AG10803 (cell line): ENCODE data around the gene CNTNAP2.

Experiments
- DNase-seq: peaks from one replicate; pipeline ENCODE4 v3.0.0; 2010; ENCODE audit warnings: low read depth
- H3K4me3 ChIP-seq: 2 replicates; pipeline ENCODE4 v1.5.1; 2011; ENCODE audit warnings: mild to moderate bottlenecking, low read length, control low read depth
- TF ChIP-seq, protein P1 (sequence below): conservative IDR thresholded peaks from 2 replicates; pipeline ENCODE4 v1.5.1; 2011; ENCODE audit warnings: mild to moderate bottlenecking, low read length, control low read depth, inconsistent platforms

Gene CNTNAP2

GRCh38 chr7:147896121-147896520 is 1779.5 kb downstream of the CNTNAP2 start:
- no peak overlapping the region for H3K4me3 ChIP-seq
- DNase-seq, result no peak
- TF ChIP-seq, protein P1, sequence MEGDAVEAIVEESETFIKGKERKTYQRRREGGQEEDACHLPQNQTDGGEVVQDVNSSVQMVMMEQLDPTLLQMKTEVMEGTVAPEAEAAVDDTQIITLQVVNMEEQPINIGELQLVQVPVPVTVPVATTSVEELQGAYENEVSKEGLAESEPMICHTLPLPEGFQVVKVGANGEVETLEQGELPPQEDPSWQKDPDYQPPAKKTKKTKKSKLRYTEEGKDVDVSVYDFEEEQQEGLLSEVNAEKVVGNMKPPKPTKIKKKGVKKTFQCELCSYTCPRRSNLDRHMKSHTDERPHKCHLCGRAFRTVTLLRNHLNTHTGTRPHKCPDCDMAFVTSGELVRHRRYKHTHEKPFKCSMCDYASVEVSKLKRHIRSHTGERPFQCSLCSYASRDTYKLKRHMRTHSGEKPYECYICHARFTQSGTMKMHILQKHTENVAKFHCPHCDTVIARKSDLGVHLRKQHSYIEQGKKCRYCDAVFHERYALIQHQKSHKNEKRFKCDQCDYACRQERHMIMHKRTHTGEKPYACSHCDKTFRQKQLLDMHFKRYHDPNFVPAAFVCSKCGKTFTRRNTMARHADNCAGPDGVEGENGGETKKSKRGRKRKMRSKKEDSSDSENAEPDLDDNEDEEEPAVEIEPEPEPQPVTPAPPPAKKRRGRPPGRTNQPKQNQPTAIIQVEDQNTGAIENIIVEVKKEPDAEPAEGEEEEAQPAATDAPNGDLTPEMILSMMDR, result no peak

DNA sequence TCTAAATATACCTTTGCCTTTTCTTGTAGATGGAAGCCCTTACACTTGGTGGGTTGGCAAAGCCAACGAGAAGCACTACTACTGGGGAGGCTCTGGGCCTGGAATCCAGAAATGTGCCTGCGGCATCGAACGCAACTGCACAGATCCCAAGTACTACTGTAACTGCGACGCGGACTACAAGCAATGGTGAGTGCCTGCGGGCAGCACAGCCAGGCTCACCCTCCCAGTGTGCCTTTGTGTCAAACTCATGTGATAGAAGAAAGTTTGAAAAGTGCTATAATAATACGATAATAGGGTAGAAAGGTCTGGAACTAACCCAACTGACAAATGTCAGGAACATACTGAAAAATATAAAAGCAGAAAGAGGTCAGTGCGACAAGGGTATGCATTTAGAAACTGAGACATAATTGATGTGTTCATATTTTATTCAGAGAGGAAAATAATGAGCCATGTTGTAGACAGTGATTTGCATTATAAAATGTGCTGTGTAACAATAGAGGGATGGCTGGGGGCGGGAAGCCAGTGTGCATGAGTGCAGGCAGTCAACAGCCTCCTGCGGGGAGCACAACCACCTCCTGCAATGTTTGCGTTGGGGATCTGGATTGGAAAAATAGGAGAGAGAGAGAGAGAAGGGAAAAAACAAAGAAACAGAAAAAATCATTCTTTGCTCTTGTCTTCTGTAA is 1787.1 kb downstream of the CNTNAP2 start:
- TF ChIP-seq, protein P1, result no peak
- no peak overlapping the region for H3K4me3 ChIP-seq
- no peak for DNase-seq

- TF ChIP-seq, protein P1, result no peak
- H3K4me3 ChIP-seq, result no peak overlapping the region
- no peak for DNase-seq
Observed at GRCh38 chr7:147904219-147904576, 1787.6 kb downstream of the CNTNAP2 start.

DNA sequence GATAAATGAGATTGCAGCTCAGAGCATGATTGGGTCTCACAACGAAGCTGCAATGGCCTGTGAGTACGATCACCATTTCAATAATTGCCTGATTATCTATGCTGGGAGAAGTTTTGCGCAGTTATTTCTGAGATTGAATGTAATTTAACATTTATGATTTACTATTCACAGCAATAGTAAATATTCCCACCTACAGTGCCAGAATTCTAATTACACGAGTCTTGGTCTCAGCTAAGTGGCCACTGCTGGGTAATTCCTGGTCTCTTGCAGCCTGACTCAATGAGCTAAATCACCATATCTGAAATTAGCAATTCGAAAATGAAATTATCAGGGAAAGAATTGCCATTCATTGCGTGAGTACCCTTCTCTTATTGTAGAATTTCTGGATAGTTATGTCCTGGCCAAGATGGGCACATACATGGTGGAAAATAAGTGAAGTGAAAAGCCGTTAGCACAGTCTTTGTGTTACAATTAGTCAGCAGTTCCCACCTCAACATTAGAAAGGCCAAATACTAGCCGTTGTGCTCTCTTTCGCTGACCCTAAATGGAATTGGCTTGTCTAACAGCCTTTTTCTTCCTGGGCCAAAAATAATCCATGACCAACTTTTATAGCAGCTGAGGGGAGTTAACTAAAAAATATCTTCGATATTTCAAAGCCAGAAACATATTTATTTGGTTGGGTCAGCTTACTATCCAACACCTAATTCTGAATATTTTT is 1793.0 kb downstream of the CNTNAP2 start:
- no peak overlapping the region for H3K4me3 ChIP-seq
- TF ChIP-seq, protein P1, result no peak
- no peak for DNase-seq

DNA sequence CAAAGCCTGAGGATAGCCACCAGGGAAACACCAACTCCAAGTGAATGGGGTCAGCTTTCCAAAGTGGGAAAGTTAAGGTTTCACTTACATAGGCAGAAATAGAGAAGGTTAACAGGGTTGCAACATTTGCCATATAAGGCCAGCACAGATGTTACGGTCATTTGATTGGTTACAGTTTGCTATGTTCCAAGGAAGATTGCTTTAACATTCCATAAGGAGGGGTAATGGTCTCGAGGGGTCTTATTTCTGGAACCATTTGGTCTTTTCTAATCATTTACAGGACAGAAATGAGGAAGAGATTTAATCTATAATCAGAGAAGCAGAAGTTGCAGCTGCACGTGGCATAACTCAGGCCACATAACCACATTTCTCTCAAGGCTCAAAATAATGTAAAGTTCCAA is 1794.6 kb downstream of the CNTNAP2 start:
- DNase-seq, result no peak
- no peak overlapping the region for H3K4me3 ChIP-seq
- TF ChIP-seq, protein P1, result no peak

DNA sequence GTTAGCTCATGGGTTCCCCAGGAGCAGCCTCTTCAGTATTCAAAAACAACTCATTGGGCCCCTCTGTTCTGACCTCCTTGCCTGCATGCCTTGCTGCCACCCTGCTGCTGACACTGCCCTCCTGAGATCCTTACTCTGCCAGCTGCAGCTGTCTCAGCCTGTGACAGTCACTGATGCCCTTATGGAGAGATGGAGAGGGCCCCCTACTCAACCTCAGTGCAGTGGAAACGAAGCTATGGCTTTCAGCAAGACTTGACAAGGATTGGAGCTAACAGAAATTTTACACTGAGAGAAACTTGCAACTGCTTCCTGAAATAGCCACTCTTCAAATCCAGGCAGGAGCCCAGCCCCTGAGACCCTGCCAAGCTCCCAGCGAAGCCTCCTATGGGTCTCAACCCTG is 1795.7 kb downstream of the CNTNAP2 start:
- no peak overlapping the region for H3K4me3 ChIP-seq
- DNase-seq, result no peak
- TF ChIP-seq, protein P1, result no peak
